Calu3 (cell line): ENCODE data around the gene ADGRG1. TPM values are rescaled to one million over a fixed set of nuclear protein-coding genes. Genes with fewer than 3 reads are reported as not detected.
"Not testable (repeated sequence)": the region's sequence is repeated elsewhere in the genome, so short reads cannot be mapped to it uniquely, and the experiment has no call there.

Experiments used
- BruUV-seq: library from RNA; stranded (reverse); fragments of 400-500 nt; replicated peaks from 2 replicates; lab custom pipeline; 2021; lab: Mats Ljungman, UMichigan
- CTCF ChIA-PET: fragments of 300-600 bp; sonication (Branson Sonifier 250); formaldehyde crosslinking; loops from one replicate; lab custom pipeline; 2022; ENCODE audit warnings: antibody characterized with exemption; lab: Charles Lee
- DNase-seq: peaks from one replicate; pipeline ENCODE4 v3.0.0; 2022
- H3K27ac Mint-ChIP-seq: one replicate; pipeline ENCODE4 v1.8.0; 2022; ENCODE audit warnings: mixed read lengths; ENCODE audit not compliant: unreplicated experiment
- H3K27me3 Mint-ChIP-seq: one replicate; pipeline ENCODE4 v1.8.0; 2022; ENCODE audit warnings: mixed read lengths; ENCODE audit not compliant: unreplicated experiment
- H3K36me3 Mint-ChIP-seq: one replicate; pipeline ENCODE4 v1.8.0; 2022; ENCODE audit warnings: mild to moderate bottlenecking, moderate library complexity, mixed read lengths; ENCODE audit not compliant: insufficient read depth, unreplicated experiment
- H3K4me1 Mint-ChIP-seq: one replicate; pipeline ENCODE4 v1.8.0; 2022; ENCODE audit warnings: mild to moderate bottlenecking, low read depth, mixed read lengths; ENCODE audit not compliant: unreplicated experiment
- H3K4me3 Mint-ChIP-seq: one replicate; pipeline ENCODE4 v1.8.0; 2022; ENCODE audit warnings: mild to moderate bottlenecking, low read depth, moderate library complexity, mixed read lengths; ENCODE audit not compliant: unreplicated experiment
- H3K9me3 Mint-ChIP-seq: one replicate; pipeline ENCODE4 v1.8.0; 2022; ENCODE audit warnings: low read depth, mixed read lengths; ENCODE audit not compliant: unreplicated experiment
- CTCF ChIP-seq: fragments of 200-600 bp; IDR thresholded peaks from one replicate; pipeline ENCODE4 v1.8.0; 2022; ENCODE audit warnings: antibody characterized with exemption; ENCODE audit not compliant: unreplicated experiment
- intact Hi-C: fragments of 100-400 bp; cut with micrococcal nuclease; formaldehyde crosslinking; loops from one replicate; pipeline ENCODE4 v1.10.0; 2022; ENCODE audit not compliant: unreplicated experiment
- total RNA-seq: library from RNA; stranded (reverse); gene quantifications from 2 replicates; pipeline ENCODE4 v1.2.3, GENCODE V29; 2022

The ADGRG1 gene
- total RNA-seq, 1 experiment from 2014 or later: 278 TPM

GRCh38 chr16:57668263-57668571 lies 39.8 kb downstream of the ADGRG1 start, which contains the start of gene ADGRG3:
ADGRG3 (plus strand) TSS chr16:57668306; CDS start chr16:57668348, 42 bp downstream.
- Mint-ChIP-seq H3K9me3 (no peaks in the 10 kb centered on the region), H3K27me3 (peaks cover 47% of the 10 kb centered on the region), H3K4me3 (no peak within 1 kb of the TSS), H3K4me1 (no peaks in the 10 kb centered on the region), H3K36me3 (peaks cover 43% of the 10 kb centered on the region), H3K27ac (peak within 1 kb of the TSS; percentile 43)
- BruUV-seq: no TSS peak
- CTCF ChIA-PET: interaction anchor here (1.2 kb wide), 1 partner anchor 77 kb away, joined by 5 read pairs; no protein-coding TSS in a partner anchor
- no peak for TF ChIP-seq CTCF
- DNase-seq: no peak
- intact Hi-C loops: no loop called here

- Mint-ChIP-seq H3K27me3 (peaks cover 53% of the 10 kb centered on the region), H3K27ac (peak overlapping the region; percentile 43), H3K4me1 (no peaks in the 10 kb centered on the region), H3K36me3 (peaks cover 37% of the 10 kb centered on the region), H3K4me3 (no peak overlapping the region), H3K9me3 (no peaks in the 10 kb centered on the region)
- BruUV-seq: no TSS peak
- no peak for TF ChIP-seq CTCF
- CTCF ChIA-PET: no interaction called here
- no peak for DNase-seq
- intact Hi-C loops: no loop called here
Observed at GRCh38 chr16:57668630-57669475, 40.4 kb downstream of the ADGRG1 start.

- H3K27me3 Mint-ChIP-seq: peaks cover 61% of the 10 kb centered on the region
- intact Hi-C loops: no loop called here
Observed at GRCh38 chr16:57669476-57670162, 41.2 kb downstream of the ADGRG1 start.

GRCh38 chr16:57670196-57670595 lies 41.8 kb downstream of the ADGRG1 start:
- TF ChIP-seq CTCF: no peak
- no peaks in the 10 kb centered on the region for H3K9me3 Mint-ChIP-seq
- H3K4me1 Mint-ChIP-seq: no peaks in the 10 kb centered on the region
- intact Hi-C loops: no loop called here
- no peak for DNase-seq
- no TSS peak for BruUV-seq
- peaks cover 61% of the 10 kb centered on the region for H3K27me3 Mint-ChIP-seq
- H3K4me3 Mint-ChIP-seq: no peak overlapping the region
- CTCF ChIA-PET: no interaction called here
- peaks cover 24% of the 10 kb centered on the region for H3K36me3 Mint-ChIP-seq
- H3K27ac Mint-ChIP-seq: no peak overlapping the region

More at GRCh38 chr16:57669476-57670162, 41.2 kb downstream of the ADGRG1 start:
- BruUV-seq: no TSS peak
- Mint-ChIP-seq H3K27ac (no peak overlapping the region), H3K9me3 (no peaks in the 10 kb centered on the region), H3K36me3 (peaks cover 29% of the 10 kb centered on the region), H3K4me1 (no peaks in the 10 kb centered on the region), H3K4me3 (no peak overlapping the region)
- CTCF ChIA-PET: no interaction called here
- TF ChIP-seq CTCF: no peak
- DNase-seq: no peak

- peaks cover 72% of the 10 kb centered on the region for H3K27me3 Mint-ChIP-seq
- CTCF ChIA-PET: interaction anchor here (0.5 to 0.6 kb wide), 2 partner anchors 59 to 119 kb away, joined by 3 read pairs; no protein-coding TSS in a partner anchor
- H3K27ac Mint-ChIP-seq, BruUV-seq, H3K4me3 Mint-ChIP-seq, H3K4me1 Mint-ChIP-seq, DNase-seq, H3K9me3 Mint-ChIP-seq, intact Hi-C loops: not testable (repeated sequence)
- peaks cover 14% of the 10 kb centered on the region for H3K36me3 Mint-ChIP-seq
Observed at GRCh38 chr16:57671451-57671850, 43.0 kb downstream of the ADGRG1 start.
